ENCODE data around the gene CPVL.

- TF ChIP-seq POLR2A (IDR thresholded peaks at IDR 0.05; ENCODE audit: low read length) (no peak), GATA1 (IDR thresholded peaks at IDR 0.05; ENCODE audit: low read depth, low read length) (no peak)
Observed at GRCh38 chr7:28961972-28962371, 184.4 kb downstream of the CPVL start.

Data from erythroblast (primary cell).